Lung microvascular endothelial cell (primary cell): ENCODE data around the gene ADD1. TPM values are rescaled to one million over a fixed set of nuclear protein-coding genes. Genes with fewer than 3 reads are reported as not detected.

Source experiments
- DNase-seq, 2 donors: peaks; one replicate each; pipeline versions ENCODE4 v3.0.0 to v3.0.0-alpha.2; 2010; ENCODE audit warnings: low read depth in 2 of 2
- total RNA-seq: library from RNA; depleted of rRNA; stranded (reverse); fragments of >200 nt; gene quantifications from 2 replicates; pipeline ENCODE4 v1.2.1, GENCODE V29; 2014

The ADD1 gene
- total RNA-seq, 1 donor from 2014 or later: 156 TPM

DNA sequence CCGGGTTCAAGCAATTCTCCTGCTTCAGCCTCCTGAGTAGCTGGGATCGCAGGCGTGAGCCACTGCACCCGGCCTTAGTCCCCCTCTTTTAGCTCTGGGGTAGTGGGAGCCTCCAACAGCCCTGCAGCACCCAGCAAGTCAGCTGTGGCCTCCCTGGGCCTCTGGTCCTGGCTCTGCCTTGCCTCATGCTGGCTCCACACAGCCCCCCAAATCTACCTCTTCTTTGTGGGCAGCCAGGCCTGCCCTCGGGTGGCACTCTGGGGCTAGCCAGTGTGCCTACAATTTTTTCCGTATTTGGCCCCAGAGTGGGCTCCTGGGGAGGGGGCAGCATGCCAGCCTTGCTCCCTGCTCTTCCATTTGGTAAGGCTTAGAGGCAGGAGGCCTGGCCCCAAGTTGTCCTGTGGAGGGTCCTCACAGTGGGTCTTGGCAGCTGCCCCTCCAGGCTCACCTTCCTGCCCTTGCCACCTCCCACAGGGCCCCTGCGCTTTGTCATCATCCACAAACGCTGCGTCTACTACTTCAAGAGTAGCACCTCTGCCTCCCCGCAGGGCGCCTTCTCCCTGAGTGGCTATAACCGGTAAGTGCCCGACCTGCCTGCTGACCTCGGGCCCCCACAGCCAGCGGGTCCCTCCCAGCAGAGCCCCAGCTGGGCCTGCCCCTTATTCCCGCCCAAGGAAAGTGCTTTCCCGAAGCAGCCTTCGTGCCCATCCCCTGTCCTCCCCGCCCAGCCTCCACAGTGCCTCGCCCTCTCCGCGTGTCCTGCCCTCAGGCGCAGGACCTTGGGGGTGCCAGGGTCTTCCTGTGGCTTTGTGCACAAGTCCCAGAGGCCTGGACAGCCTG is 21.0 kb upstream of the ADD1 start:
- no peak for DNase-seq

DNA sequence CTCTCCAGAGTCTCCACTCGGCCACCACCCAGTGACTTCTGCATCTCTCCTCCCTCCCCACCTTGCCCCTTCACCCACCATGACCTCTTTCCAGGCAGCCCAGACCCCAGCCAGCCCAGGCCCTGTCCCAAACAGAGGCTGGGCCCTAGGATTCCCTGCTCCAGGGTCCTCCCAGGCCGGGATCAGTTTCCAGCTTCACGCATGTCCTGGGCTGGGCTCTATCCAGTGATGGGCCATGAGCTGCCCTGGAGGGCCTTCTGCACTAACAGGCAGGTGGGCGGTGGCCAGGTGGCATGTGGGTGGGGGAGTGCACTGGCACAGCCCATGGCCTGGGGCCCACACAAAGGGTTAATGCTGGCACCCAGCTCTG is 20.4 kb upstream of the ADD1 start:
- no peak for DNase-seq

DNA sequence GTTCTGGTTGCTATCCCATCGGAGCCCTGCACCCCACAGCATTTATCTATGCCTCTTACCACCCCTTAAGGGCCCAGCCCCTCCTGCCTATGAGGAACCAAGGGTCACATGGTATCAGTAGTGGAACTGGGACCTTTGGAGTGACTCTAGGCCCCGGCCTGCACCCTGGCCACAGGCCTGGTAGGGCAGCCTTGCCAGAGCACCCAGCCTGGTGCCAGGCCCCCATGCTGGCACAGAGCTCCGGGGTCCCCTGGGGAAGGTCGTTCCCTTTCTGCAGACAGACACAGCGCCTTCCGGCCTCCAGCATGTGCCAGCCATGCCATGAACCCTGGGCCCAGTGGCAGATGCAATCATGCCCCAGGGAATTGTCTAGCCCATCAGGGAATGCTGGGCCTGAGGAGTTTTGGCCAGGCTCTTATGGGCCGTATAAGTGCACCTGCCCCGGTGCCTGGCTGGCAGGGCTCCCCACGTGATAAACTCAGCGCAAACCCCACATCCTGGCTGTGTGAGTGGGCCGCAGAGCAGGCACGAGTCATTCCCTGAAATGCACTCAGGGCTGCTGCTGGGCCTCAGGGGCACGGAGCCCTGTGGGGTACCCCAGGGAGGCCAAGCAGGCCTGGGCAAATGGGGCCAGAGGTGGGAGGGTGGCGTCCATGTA is 19.8 kb upstream of the ADD1 start:
- DNase-seq: no peak

DNA sequence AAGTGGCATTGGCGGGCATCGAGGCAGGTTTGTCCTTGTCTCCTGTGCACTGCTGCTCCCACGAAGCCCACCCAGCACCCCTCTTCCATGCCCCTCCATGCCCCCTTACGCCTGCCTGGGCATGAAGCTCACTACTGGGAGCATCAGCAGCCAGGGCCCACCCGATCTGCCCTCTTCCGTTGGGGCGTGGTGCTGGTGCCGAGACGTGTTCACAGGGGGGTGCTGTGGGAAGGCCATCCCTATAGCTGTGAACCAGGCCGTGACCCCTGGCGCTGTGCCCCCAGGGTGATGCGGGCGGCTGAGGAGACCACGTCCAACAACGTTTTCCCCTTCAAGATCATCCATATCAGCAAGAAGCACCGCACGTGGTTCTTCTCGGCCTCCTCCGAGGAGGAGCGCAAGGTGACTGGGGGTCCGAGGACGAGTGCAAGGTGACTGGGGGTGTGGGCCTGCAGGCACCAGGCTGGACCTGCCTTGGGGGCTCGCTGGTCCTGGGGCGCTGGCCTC is 19.3 kb upstream of the ADD1 start:
- DNase-seq: no peak

DNA sequence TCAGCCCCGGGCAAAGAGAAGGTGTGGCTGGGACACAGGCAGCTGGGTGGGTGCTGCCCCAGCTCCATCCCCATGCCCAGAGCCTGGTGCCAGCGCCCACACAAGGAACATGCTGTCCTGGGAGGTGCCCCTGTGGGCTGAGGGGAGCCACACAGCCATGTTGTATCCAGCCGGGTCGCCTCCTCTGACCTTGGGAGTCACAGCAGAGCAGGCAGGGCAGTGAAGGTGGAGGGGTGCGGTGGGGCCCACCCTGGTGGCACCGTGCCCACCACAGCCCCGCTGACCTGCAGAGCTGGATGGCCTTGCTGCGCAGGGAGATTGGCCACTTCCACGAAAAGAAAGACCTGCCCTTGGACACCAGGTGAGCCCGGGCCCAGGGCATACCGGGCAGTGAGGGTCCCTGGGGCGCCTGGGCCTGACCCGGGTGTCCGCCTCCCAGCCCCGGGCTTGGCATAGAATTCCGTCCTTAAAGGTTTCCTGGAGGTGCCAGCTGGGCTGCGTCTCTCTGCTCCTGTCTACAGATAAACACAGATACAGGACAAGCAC is 18.7 kb upstream of the ADD1 start:
- no peak for DNase-seq

DNA sequence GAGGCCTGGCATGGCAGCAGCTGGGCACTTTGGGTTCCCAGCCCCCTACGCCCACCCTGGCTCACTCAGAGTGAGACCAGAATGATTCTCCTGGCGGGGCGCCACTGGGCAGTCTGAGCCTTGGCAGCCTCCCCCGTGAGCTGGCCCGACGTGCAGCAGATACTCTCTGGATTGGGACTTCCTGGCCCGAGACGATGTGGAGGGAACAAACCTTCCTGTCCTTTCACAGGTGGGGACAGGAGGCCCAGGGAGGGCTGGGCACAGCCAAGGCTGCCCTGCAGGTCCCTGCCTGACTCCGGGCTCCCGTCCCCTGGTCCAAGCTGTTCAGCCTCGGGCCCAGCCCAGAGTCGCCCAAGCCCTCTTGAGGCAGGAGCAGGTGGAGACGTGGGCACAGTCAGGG is 17.9 kb upstream of the ADD1 start:
- DNase-seq: no peak

DNA sequence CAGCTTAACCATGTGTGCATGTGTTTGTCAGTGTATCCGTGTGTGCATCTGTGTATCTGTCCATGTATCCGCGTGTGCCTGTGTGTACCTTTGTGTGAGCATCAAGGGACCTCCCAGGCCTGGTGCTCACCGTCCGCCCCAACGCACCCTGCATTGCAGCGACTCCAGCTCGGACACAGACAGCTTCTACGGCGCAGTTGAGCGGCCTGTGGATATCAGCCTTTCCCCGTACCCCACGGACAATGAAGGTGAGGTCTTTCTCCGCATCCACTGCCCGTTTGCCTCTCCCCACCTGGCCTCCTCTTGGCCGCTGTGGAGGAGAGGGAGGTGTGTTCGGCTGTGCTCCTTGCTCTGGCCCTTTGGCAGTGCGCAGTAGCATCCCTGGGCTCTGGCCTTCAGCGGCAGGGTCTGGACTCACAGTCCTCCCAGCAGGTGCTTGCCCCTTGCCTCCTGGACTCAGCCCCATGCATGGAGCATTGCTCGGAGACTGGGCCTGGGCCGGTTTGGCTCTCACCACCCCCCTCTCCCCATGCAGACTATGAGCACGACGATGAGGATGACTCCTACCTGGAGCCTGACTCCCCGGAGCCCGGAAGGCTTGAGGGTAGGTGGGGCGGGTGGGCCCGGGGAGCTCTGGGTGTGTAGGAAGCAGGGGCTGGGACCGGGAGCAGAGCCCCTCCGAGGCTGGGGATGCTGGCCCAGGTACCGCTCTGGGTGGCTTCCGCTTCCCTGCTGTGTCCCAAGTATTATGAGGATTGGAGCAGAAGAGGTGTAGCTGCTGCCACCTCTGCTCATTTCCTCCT is 16.4 kb upstream of the ADD1 start:
- DNase-seq: no peak

DNA sequence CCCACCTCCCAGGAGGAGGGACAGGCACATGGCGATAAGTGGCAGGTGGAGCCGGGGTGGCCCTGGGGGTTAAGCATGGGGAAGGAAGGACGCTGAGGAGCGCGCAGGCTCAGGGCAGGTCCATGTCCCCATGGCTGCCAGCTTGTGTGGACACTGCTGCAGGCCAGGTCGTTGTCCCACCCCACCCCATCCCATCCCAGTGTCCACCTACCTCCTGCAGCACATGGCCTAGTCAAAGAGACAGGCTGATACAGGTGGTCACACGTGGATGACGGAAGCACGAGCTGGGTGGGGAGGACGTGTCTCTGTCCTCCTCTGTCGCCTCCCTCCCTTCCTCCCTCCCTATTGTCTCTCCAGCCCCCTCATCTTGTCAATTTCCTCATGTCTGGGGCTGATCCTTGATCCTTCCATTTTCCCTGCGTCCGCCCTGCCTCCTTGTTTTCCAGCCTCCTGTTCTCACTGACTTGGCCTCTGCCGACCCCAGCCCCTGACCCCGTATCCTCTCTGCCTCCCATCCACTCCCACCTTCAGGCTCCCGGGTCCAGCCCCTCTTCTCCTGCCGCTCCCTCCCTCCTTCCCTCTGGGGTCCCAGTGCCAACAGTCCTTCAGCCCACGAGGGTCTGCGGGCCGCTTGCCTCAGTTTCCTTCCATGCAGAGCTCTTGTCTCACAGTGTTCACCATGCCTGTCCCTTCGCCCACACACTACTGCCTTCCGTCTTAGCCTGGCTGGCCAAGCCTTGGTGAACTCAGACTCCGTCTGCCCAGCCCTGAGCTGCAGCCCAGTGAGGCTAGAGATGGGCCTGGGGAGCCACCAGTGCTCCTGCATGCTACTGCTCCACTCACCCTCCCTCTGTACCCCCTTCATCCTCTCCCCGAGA is 15.5 kb upstream of the ADD1 start:
- DNase-seq: no peak

DNA sequence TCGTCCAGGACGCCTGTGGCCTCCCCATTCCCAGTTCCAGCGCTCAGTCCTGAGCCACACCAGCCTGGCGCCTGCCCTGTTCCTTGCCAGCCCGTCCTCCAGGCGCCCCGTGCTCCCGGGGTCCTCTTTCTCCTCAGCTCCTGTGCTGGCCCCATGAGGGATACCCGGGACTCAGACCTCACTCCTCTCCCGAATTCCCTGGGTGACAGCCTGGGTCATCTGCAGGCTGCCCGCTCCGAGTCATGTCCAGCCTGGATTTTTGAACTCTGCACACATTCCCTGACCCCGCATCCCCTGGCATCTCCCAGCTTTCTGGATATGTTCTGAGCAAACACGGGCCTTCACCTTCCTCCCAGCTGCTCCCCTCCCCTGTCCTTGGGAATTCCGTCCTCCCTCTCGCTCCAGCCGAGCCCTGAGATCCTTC is 14.9 kb upstream of the ADD1 start:
- DNase-seq: no peak

DNA sequence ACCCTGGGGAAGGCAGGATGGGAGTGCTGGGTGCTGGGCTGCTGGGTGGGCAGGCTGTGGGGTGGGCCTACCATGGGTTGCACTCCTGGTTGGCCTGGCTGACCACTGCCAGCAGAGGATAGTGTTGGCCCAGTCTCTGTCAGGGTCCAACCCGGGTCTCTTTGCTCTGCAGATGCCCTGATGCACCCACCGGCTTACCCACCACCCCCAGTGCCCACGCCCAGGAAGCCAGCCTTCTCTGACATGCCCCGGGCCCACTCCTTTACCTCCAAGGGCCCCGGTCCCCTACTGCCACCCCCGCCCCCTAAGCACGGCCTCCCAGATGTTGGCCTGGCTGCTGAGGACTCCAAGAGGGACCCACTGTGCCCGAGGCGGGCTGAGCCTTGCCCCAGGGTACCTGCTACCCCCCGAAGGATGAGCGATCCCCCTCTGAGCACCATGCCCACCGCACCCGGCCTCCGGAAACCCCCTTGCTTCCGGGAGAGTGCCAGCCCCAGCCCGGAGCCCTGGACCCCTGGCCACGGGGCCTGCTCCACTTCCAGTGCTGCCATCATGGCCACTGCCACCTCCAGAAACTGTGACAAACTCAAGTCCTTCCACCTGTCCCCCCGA is 14.2 kb upstream of the ADD1 start:
- no peak for DNase-seq

DNA sequence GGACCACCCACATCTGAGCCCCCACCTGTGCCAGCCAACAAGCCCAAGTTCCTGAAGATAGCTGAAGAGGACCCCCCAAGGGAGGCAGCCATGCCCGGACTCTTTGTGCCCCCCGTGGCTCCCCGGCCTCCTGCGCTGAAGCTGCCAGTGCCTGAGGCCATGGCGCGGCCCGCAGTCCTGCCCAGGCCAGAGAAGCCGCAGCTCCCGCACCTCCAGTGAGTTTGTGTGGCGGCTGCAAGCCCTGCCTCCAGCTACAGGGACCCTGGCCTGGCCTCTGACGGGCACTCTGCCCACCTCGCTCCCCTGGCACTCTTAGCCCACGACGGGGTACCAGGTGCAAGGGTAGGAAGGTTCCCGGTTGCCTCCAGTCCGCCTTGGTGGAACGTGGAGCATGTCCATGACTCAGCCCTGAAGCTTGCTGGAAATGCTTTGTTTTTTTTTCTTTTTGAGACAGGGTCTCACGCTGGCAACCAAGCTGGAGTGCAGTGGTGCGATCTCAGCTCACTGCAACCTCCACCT is 13.7 kb upstream of the ADD1 start:
- no peak for DNase-seq

DNA sequence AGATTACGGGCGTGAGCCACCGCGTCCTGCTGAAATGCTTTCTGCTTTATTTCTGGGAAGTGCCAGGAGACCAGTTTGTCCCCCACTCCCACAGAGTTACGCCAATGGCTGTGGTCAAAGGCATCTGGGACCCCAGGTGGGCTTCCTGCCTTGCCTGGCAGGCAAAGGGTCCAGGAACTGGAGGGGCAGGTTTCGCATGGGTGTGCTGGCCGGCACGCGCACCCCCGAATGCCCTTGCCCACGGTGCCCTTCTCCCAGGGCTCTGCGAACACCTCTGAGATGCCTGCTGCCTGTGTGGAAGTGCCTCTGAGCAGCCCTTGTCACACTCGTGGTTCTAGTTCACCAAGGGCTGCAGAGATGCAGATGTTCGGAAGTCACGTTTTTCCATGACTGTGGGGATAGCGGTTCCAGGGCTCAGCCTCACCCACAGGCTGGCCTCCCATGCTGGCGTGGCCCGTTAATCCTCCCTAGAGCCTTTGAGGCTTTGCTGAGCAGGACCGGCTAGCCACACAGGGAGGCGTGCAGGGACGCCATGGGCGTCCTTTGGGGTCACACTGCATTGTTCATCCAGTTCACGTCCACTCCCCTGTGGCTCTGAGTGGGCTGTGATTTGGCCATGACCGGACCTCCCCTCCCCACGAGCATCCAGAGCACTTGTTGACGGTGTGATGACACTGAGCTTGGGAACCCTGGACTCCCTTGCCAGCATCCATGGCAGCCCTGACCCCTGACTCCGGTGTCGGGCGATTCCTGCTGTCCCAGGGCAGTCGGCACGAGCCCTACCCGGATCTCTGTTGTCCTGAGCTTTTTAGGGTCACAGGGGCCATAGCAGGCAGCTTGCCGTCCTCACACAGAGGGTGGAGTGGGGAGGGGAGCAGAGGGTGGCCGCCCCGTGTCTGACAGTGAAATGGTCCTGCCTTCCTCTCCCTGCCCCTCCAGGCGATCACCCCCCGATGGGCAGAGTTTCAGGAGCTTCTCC is 12.7 kb upstream of the ADD1 start:
- no peak for DNase-seq

DNA sequence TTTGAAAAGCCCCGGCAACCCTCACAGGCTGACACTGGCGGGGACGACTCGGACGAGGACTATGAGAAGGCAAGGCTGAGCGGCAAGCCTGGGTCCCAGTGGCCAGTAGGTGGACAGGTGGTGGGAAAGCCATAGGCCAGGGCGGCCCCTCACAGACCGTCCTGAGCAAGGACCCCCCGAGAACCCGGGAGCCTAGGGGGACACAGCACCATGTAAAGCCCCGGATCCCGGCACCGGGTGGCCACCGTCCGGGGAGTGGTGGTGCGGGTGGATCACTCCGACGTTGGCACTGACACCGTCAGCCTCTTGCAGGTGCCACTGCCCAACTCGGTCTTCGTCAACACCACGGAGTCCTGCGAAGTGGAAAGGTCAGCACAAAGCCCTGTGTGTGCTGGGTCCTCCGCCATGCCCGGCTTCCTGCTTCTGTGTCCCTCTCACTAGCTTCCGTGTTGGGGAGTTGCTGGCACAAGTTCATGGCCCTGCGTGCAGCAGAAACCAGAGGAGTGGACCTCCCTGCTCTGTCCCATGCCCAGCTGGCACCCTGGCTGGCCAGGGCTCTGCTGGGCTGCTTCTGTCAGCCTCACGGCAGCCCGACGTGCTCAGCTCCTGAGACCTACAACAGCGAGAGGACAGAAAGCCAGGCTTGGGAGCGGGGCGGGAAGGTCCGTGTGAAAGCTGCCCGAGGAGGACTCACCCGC is 11.9 kb upstream of the ADD1 start:
- DNase-seq: no peak

DNA sequence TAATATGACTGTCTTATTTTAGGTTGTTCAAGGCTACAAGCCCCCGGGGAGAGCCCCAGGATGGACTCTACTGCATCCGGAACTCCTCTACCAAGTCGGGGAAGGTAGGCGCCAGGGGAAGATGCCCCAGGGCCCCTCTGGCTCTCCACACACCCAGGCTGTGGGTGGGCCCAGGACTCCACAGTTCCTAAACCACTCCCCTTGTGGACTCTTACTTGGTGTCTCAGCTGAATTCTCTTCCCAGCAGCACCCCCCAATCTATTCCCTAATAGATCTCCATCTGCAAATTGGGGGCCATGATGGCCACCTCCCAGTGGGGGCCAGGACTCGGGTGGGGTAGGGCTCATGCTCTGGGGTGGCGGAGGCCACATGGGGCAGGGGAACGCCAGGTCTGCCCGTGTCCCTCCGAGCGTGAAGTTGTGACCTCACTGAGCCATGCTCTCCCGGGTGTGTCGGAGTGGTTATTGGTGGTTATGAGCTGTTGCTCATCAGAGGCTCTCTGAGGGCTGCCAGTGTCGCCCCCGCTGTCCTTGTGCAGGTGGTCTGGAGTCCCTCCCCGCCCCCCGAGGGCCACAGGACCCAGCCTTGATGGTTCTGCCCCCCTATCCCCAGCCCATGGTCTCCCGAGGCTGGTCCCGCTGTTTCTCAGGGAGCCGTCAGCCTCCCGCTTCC is 11.2 kb upstream of the ADD1 start:
- DNase-seq: no peak

DNA sequence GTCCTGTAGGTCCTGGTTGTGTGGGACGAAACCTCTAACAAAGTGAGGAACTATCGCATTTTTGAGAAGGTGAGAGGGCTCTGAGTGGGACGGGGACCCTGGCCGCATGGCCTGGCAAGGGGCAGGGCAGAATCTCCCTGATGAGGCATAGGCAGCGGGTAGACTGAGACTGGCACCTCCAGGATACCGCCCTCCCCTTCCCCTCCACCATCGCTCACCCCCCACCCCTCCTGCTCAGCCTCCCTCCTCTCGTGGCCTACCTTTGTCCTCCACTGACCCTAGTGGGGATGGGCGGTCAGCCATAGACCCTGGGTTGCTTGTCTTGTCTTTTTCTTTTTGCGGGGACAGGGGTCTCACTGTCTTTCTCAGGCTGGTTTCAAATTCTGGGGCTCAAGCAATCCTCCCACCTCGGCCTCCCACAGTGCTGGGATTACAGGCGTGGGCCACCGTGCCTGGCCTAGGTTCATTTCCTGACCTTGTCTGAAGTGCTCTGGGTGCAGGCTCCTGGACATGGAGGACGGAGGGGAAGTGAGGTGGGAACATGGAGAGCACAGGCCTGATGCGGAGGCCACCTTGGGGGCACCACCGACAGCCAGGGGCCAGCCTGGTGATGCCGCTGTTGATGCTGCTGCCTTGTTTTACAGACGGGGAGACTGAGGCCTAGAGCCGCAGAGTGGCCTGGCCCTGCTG is 10.5 kb upstream of the ADD1 start:
- no peak for DNase-seq

DNA sequence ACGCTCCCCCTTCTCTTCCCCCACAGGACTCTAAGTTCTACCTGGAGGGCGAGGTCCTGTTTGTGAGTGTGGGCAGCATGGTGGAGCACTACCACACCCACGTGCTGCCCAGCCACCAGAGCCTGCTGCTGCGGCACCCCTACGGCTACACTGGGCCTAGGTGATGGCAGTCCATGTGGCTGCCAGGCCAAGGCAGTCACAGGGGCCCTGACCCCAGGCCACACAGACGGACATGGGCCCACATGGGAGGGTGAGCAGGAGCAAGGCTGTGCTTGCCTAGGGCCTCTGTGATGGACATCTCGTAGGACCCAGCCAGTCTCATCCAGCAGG is 10.0 kb upstream of the ADD1 start:
- DNase-seq: no peak
